HG03571 (cell line): ENCODE measurements around the gene NYAP2.
A peak's percentile ranks its signal among the peaks of the same experiment; 100 is the strongest.

Source experiments
- ATAC-seq: cut with Tn5 transposase; IDR thresholded peaks from one replicate; pipeline ENCODE4 v1.9.1; 2021; ENCODE audit not compliant: unreplicated experiment

Gene NYAP2

GRCh38 chr2:225614915-225615314 is 215.4 kb downstream of the NYAP2 start:
- ATAC-seq = no peak

- ATAC-seq = no peak
Measured at GRCh38 chr2:225615514-225615913, 216.0 kb downstream of the NYAP2 start.

DNA sequence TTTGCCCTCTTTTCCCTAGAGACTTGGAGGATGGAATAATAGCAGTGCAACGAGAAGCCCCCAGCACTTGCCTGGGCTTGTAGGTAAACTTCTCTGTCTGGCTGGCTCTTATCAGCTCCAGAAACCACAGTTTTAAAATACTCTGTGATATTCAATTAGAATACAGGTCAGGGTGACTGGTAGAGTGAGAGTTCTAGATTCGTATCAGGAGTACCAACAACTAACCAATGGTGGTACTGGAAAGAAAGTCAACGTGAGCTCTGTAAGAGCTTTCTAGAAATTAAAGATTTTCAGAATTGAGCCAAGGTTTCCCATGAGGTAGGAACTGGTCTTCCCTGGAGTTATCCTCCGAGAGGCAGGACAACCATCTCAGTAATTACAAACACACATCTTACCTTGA is 216.9 kb downstream of the NYAP2 start:
- no peak for ATAC-seq

GRCh38 chr2:225616848-225617247 is 217.3 kb downstream of the NYAP2 start:
- no peak for ATAC-seq

GRCh38 chr2:225620227-225620626 is 220.7 kb downstream of the NYAP2 start:
- ATAC-seq = no peak

DNA sequence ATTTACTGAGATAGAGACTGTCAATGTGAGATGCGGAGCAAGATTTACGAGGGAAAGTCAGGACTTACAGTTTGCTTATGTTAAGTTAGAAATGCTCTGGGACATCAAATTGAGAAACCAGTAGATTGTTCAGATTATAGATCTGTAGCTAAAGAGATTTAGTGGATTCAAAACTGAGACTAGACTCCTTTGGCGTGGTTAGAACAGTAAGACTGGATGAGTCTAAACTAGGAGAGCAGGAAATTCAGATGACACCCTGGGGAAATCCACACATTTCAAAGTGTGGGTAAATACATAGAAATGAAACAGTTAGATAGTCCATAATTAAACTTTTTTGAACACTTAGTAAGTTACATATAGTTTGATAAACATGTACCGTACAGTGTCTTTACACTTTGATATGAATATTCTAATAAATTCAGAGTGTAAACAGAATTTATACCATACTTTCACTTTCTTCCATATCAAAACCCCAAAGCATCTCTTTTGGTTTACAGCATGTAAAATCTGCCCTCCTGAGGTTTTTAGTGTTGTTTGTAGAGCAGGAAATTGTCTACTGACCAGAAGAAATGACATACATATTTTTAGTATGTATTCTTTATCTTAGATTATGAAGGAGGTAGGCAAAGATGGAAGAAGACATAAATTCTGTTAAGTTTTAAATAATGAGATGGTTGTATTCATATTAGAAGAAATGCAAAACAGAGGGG is 231.5 kb downstream of the NYAP2 start:
- no peak for ATAC-seq

- no peak for ATAC-seq
Measured at GRCh38 chr2:225632351-225632750, 232.8 kb downstream of the NYAP2 start.

- no peak for ATAC-seq
Measured at GRCh38 chr2:225636558-225636957, 237.0 kb downstream of the NYAP2 start.

GRCh38 chr2:225637259-225637658 is 237.7 kb downstream of the NYAP2 start:
- ATAC-seq = no peak

DNA sequence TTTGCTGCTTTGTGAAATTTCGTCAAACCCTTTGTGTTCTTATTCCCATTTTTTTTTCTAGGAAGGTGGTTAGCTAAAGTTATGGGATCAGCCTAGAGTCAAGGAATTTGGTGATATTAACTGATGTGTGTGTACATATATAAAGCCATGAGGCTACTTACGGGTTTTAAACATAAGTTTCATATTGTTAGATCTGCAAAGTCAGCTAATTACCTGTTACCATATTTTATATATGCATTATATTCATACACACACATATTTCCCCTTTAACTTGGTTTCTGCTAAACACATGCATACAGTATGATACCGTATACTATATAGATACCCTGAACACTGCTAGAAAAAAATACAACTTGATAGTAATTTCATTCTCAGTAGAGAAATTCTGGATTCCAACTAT is 241.0 kb downstream of the NYAP2 start:
- no peak for ATAC-seq

GRCh38 chr2:225649274-225649673 is 249.8 kb downstream of the NYAP2 start:
- ATAC-seq = no peak

DNA sequence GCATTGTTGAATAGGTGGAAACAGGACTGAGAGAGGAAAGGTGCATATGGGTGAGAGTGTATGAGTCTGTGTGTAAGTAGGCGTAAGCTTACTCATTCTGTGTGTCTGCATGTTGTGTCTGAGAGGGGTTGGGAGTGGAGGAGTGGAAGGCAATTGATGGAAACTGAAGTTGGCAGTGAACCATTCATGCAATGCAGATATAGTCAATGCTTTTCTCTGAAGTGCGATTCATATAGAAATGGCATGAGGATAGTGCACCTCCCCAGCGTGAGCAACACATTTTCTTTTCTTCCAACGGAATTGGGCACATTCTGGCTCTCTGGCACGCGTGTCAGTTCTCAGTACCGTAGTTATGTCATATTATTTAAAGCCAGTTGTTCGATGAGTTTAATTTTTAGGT is 250.5 kb downstream of the NYAP2 start:
- no peak for ATAC-seq

GRCh38 chr2:225660262-225661131 is 261.0 kb downstream of the NYAP2 start:
- peak; percentile 81 for ATAC-seq

DNA sequence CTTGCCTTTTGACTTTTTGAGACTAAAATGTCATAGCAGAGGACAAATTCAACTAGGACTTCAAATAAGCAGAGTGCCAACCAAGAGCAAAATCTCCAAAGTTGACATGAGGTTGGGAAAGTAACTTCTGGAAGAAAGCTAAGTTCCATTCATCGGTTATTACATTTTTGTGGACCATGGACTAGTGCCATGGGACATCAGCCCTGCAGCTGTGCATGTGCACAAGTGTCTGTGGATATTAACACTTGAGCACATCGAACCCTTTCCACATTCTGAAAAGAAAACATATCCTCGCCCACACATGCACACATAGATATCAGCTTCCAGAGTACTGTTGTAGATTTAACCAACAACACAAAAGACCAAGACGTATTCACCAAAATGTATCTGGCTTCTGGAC is 262.6 kb downstream of the NYAP2 start:
- ATAC-seq = no peak

DNA sequence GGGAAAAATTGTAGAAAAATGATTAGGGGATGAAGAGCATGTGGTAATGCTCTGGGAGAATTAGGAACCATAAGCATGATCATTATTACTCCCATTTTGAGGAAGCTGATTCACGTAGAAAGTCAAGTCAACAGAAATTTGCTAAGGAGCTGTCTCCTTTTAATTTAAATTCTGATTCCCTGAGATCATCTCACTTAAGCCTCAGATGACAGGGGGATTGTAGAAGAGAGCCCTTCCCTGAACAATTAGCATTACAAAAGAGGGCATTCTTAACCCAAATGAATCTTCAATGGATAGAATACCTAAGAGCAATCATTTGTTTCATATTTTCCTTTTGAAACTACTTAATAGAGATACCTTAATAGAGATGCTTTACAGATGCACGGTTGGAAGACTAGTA is 267.9 kb downstream of the NYAP2 start:
- no peak for ATAC-seq

- ATAC-seq = peak; percentile 86
Measured at GRCh38 chr2:225668606-225669266, 269.2 kb downstream of the NYAP2 start.

DNA sequence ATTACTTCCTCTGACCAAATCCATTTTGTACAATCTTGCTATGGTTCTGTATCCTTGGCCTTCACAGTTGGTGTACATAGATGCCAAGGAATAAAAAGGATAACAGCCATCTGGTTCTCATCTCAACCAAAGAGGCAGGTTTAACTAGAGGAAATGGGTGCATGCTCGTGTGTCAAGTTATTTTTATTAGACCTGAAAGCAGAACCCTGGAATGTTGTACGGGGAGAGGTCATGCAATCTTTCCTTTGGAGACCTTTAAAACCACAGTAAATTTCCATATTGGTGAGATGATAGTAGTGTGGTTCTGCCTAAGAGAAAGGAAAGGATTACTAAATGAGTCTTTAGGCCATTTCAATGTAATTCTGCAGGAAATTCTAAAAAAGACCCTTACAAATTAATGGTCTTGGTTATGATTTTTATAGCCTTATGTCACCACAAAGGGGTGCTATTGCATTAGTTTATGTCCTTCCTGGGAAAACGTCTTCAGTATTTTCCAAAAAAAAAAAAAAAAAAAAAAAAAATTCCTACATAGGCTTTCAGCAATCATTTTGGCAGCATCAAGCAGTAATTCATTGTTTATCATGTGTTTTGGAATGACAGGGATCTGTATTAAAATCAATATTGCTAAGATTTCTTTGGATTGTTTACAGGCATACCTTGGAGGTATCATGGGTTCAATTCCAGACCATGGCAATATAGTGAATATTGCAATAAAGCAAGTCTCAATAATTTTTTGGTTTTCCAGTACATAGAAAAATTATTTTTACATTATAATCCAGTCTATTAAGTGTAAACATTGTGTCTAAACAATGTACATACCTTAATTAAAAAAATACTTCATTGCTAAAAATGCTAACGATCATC is 270.8 kb downstream of the NYAP2 start:
- ATAC-seq = no peak

DNA sequence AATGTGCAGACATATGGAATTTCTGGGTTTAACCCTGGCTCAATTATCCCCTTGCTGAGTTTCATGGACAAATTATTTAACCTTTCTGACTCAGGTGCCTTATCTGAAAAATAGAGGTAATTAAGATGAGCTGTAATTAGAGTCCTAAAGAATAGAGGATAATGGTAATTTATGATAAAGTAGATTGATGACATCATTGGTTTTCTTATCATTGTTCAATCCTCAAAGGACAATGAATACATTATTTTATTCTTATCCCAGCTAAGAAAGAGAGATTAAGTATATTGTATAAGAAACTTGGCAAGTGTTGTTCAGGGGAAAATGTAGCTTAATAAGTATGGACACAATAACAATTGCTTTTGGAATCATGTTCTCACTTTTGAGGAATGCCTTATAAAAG is 279.3 kb downstream of the NYAP2 start:
- ATAC-seq = no peak

DNA sequence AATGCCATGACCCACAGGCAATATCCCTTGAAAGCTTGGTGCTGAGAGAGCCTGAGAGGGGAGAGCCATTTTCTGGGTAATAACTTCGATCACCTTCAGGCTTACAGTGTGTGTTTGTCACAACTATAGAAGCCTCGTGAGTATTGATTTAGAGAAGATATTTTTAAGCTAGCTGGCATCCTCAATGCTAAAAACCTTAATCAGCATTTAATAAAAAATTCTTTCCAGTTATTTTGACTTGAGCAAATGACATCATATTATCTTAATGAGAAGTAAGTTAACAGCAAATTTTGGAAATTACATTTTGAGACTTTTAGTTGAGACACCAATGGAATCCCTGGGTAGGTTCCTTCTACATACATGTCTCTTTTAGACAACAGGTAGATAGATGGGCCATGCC is 283.7 kb downstream of the NYAP2 start:
- no peak for ATAC-seq

DNA sequence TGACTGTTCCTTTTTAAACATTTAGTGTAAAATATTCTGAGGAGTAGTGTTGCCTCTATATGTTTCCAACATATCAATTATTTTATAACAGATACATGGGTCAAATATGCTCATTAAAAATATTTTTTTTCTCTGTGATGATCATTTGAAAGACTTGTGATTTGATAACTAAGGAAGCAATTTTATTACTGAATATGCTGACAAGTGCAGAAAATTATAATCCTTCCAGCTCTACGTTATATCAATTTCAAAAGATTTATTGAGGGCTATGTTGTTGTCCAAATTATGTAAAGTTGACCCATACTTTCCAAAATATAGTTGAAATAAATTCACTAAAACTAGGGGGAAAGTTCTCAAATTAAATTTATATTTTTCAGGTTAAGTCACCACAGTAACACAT is 290.6 kb downstream of the NYAP2 start:
- ATAC-seq = no peak

- no peak for ATAC-seq
Measured at GRCh38 chr2:225691711-225692110, 292.2 kb downstream of the NYAP2 start.
